Central memory CD8-positive, alpha-beta T cell (primary cell): ENCODE measurements around the gene LRP10.
"Not testable (repeated sequence)": the region's sequence is repeated elsewhere in the genome, so short reads cannot be mapped to it uniquely, and the experiment has no call there.

ENCODE experiments used
- ATAC-seq: fragments of 150-1000 bp; cut with Tn5 transposase; replicated peaks from 2 replicates; pipeline ENCODE4 v1.10.0; 2022; ENCODE audit warnings: mild to moderate bottlenecking, moderate FRiP score, moderate number of reproducible peaks; ENCODE audit not compliant: poor library complexity, severe bottlenecking; ENCODE audit errors: extremely low read depth
- DNase-seq, 2 donors: peaks; one replicate each; pipeline ENCODE4 v3.0.0; 2021; ENCODE audit warnings: low spot score in 2 of 2
- H3K27ac Mint-ChIP-seq: one replicate; pipeline ENCODE4 v1.8.0; 2022; ENCODE audit warnings: low read depth, mild to moderate bottlenecking, moderate library complexity, mixed read lengths
- H3K27me3 Mint-ChIP-seq: one replicate; pipeline ENCODE4 v1.8.0; 2022; ENCODE audit warnings: mixed read lengths
- H3K36me3 Mint-ChIP-seq: one replicate; pipeline ENCODE4 v1.8.0; 2022; ENCODE audit warnings: mild to moderate bottlenecking, moderate library complexity, mixed read lengths; ENCODE audit not compliant: insufficient read depth
- H3K4me1 Mint-ChIP-seq: one replicate; pipeline ENCODE4 v1.8.0; 2022; ENCODE audit warnings: mixed read lengths
- H3K4me3 Mint-ChIP-seq: one replicate; pipeline ENCODE4 v1.8.0; 2022; ENCODE audit warnings: mild to moderate bottlenecking, moderate library complexity, mixed read lengths
- H3K9me3 Mint-ChIP-seq: one replicate; pipeline ENCODE4 v1.8.0; 2022; ENCODE audit warnings: mixed read lengths

LRP10 gene

DNA sequence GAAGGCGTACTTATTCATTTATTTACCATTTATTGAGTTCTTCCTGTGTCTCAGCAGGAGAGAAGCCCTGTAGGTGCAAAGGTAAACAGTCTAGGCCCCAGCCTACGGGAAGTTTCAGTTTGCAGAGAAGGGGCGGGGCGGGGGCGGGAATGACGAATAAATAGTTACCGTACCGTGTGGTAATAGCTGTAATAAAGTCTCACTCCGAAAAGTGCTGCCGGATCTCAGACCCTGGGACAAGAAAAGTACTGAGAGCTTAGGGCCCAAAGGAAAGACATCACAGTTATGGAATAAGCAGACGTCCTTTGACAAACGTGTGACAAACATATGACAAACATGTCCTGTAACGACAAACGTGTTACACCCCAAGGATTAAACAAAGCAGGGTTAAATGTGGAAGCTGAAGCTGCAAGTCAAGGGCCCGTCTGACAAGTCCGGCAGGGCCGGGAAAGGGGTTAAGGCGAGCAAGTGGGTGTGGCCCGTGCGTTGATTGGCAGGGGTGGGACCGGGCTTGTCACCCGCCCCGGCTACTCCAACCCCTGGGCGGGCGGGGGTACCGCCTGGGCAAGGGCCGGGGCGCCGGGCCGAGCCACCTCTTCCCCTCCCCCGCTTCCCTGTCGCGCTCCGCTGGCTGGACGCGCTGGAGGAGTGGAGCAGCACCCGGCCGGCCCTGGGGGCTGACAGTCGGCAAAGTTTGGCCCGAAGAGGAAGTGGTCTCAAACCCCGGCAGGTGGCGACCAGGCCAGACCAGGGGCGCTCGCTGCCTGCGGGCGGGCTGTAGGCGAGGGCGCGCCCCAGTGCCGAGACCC is at the start of gene LRP10:
LRP10 (plus strand) TSS at position 517 of the 809 bp plus-strand sequence. CDS start 564 bp downstream, outside the sequence.
- DNase-seq (peak; percentile 56 to 63), ATAC-seq (peak; percentile 77)
- Mint-ChIP-seq H3K9me3 (no peaks in the 10 kb centered on the region), H3K27me3 (no peaks in the 10 kb centered on the region), H3K4me3 (peak within 1 kb of the TSS; percentile 94), H3K36me3 (peaks cover 19% of the 10 kb centered on the region), H3K27ac (peak within 1 kb of the TSS; percentile 92), H3K4me1 (peaks cover 35% of the 10 kb centered on the region)

DNA sequence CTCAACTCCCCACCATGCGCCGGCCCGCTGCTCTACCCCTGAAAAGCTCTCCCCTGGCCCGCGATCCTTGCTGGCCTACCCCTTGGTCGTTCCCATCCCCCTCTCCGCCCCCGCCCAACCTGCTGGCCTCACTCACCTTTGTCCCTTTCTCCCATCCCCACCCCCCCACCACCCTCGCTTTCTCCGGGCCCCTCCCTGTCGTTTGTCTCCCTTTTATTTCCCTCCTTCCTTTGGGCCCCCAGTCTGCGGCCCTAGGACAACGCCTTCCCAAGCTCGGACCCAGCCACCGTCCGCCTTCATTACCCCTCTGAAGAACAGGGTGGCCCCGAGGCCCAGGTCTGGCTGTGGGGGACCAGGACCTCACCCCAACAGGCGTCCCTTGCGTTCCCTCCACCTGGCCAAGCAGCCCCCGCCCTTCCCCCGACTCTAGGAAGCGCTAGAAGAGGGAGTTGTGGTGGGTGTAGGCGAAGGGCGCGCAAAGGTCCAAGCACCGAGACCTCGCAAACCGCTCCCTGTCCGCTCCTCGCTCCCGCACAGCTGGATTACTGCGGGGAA is 49.4 kb upstream of the LRP10 start:
- no peak for ATAC-seq
- Mint-ChIP-seq H3K4me1 (no peaks in the 10 kb centered on the region), H3K27ac (no peak overlapping the region), H3K4me3 (no peak overlapping the region), H3K9me3 (no peaks in the 10 kb centered on the region), H3K27me3 (peaks cover 39% of the 10 kb centered on the region), H3K36me3 (peaks cover 2% of the 10 kb centered on the region)
- no peak for DNase-seq

DNA sequence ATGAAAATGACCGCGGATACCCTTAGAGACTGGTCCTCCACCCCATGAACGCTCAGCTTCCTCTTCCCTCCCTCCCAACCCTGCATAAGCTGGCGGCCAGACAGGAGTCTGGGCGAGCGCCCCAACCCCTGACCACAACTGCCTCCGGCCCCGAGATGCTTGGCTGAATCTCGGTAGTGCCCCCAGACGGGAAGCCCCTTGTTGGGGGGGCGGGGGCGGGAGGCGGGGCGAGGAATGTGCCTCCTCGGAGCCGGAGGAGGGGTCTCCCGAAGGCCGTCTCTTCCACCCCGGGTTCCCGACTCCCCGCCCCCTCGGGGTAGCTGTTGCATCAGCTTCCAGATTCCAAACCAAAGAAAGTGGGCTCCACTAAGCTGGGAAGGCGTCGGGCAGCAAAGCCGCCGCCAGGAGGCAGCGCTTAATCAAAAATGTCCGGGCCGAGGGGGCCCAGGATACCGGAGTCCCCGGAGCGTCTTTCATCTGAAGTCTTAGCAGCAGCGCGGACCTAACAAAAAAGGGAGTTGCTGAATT is 48.9 kb upstream of the LRP10 start:
- Mint-ChIP-seq H3K36me3 (peaks cover 2% of the 10 kb centered on the region), H3K4me3 (peak overlapping the region; percentile 32), H3K27me3 (peaks cover 39% of the 10 kb centered on the region), H3K4me1 (no peaks in the 10 kb centered on the region), H3K27ac (no peak overlapping the region), H3K9me3 (no peaks in the 10 kb centered on the region)
- peak; percentile 90 for ATAC-seq
- DNase-seq, result peak; percentile 38 to 53

GRCh38 chr14:22824711-22825359 is 46.7 kb upstream of the LRP10 start:
- peaks cover 5% of the 10 kb centered on the region for H3K36me3 Mint-ChIP-seq
- no peak overlapping the region for H3K27ac Mint-ChIP-seq
- no peak for ATAC-seq
- H3K4me3 Mint-ChIP-seq, result no peak overlapping the region
- H3K4me1 Mint-ChIP-seq, result peaks cover 6% of the 10 kb centered on the region
- no peak for DNase-seq
- peaks cover 27% of the 10 kb centered on the region for H3K27me3 Mint-ChIP-seq
- no peaks in the 10 kb centered on the region for H3K9me3 Mint-ChIP-seq

DNA sequence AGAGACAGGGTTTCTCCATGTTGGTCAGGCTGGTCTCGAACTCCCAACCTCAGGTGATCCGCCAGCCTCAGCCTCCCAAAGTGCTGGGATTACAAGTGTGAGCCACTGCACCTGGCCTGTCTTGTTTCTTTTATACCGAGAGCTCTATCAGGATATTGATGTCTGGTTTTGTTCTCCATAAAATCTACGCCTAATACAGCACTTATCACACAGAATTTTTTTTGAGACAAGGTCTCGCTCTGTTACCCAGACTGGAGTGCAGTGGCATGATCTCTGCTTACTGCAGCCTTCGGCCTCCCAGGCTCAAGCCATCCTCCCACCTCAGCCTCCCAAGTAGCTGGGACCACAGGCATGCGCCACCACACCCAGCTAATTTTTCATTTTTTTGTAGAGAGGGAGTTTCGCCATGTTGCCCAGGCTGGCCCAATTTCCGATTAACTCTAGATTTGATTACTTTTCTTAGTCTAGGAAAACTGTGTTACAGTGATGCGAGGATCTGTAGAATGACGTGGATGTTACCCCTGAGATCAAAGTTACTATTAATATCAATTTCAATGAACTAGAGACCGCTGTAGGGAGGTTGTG is 42.4 kb upstream of the LRP10 start:
- Mint-ChIP-seq H3K27me3 (peaks cover 10% of the 10 kb centered on the region), H3K4me1 (peaks cover 28% of the 10 kb centered on the region), H3K36me3 (peaks cover 17% of the 10 kb centered on the region), H3K4me3 (peak overlapping the region; percentile 93), H3K27ac (peak overlapping the region; percentile 93)
- DNase-seq, H3K9me3 Mint-ChIP-seq, ATAC-seq: not testable (repeated sequence)

DNA sequence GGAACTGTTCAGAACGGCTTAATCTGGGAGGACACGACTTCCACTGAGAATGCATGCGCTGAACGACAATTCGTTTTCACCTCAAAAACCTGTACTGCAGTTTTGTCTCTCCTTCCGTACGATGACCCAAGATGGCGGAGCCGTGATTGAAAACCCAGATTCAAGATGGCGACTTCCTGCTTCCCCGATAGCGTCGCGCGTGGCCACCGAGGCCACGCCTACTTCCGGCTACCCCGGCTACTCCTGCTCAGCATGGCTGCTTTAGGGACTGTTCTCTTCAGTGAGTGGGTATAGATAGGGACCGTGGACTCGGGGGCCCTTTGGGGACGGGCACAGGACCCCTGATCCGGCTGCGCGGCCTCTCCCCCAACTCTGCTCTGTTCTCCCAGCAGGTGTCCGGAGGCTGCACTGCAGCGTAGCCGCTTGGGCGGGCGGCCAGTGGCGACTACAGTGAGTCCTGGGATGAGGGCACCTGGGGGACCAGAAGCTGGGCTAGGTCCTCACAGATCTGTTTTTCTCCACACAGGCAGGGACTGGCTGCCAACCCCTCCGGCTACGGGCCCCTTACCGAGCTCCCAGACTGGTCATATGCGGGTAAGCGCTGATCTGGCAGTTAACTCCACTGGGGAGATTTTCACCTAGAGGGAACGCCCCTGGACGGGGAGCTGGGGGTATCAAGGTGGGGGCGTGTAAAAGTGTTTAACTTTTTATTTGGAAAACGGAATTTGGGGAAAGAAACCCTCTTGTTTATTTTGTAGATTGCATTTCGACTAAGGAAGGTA is 41.7 kb upstream of the LRP10 start, which contains the start of gene MRPL52:
MRPL52 (plus strand) TSS at position 227 of the 782 bp plus-strand sequence; CDS start at position 253, 26 bp downstream.
- Mint-ChIP-seq H3K27me3 (peaks cover 10% of the 10 kb centered on the region), H3K27ac (peak within 1 kb of the TSS; percentile 93), H3K9me3 (no peaks in the 10 kb centered on the region), H3K36me3 (peaks cover 21% of the 10 kb centered on the region), H3K4me3 (peak within 1 kb of the TSS; percentile 93), H3K4me1 (peaks cover 28% of the 10 kb centered on the region)
- DNase-seq (peak; percentile 69 to 77), ATAC-seq (peak; percentile 97)

DNA sequence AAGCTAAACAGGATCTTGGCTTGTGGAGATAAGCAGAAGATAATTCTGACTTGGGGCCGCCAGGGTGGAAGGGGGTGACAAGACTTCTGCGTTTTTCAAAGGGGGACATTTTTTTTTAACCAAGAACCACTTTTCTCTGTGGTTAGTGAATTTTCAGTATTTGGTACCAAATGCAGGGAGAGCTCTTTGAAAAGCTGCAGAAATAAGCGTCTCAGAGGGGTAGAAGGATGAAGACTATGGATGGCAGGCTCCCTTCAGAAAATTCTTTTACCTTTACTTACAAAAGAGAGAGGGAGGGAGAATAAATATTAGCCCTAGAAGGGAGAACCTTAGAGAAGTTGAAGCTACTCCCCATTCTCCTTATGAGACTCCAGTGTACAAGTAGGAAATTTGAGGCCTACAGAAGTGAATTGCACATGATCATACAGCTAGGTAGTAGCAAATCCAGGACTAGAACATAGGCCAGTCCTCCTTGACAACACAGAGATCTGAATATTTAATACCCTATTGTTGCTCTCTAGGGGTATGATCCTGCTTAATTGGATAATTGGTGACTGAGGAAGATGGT is 41.0 kb upstream of the LRP10 start:
- H3K27me3 Mint-ChIP-seq, result peaks cover 7% of the 10 kb centered on the region
- peak overlapping the region; percentile 93 for H3K4me3 Mint-ChIP-seq
- peaks cover 21% of the 10 kb centered on the region for H3K36me3 Mint-ChIP-seq
- peaks cover 28% of the 10 kb centered on the region for H3K4me1 Mint-ChIP-seq
- H3K9me3 Mint-ChIP-seq, result no peaks in the 10 kb centered on the region
- ATAC-seq (peak; percentile 25), DNase-seq (no peak)
- H3K27ac Mint-ChIP-seq, result peak overlapping the region; percentile 93

GRCh38 chr14:22835505-22835904 is 36.0 kb upstream of the LRP10 start:
- DNase-seq (no peak), ATAC-seq (no peak)
- peak overlapping the region; percentile 11 for H3K27ac Mint-ChIP-seq
- H3K9me3 Mint-ChIP-seq, result no peaks in the 10 kb centered on the region
- peaks cover 20% of the 10 kb centered on the region for H3K27me3 Mint-ChIP-seq
- H3K4me3 Mint-ChIP-seq, result peak overlapping the region; percentile 44
- H3K36me3 Mint-ChIP-seq, result peaks cover 23% of the 10 kb centered on the region
- H3K4me1 Mint-ChIP-seq, result peaks cover 21% of the 10 kb centered on the region

DNA sequence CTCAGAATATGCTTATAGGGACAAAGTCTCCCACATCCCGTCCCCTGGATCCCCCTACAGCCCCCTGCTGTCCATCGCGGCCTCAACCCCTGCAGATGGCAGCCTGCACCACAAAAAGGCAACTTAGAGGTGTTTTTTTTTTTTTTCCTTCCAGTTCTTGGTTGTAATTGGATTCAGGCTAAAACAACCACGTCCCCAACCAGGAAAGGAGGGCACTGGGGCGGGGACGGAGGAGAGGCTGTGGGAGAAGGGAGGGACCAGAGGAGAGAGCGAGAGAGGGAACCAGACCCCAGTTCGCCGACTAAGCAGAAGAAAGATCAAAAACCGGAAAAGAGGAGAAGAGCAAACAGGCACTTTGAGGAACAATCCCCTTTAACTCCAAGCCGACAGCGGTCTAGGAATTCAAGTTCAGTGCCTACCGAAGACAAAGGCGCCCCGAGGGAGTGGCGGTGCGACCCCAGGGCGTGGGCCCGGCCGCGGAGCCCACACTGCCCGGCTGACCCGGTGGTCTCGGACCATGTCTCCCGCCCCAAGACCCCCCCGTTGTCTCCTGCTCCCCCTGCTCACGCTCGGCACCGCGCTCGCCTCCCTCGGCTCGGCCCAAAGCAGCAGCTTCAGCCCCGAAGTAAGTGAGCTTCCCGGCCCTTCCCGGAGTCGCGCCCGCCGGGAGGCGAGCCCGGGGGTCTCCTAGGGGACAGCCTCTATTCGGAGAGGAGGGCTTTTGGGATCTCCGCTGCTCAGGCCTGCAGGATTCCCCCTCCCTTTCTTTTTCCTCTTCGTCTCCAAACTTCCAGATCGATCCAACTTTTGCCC is 35.0 kb upstream of the LRP10 start, which contains the start of gene MMP14:
MMP14 (plus strand) TSS at position 285 of the 813 bp plus-strand sequence; CDS start at position 518, 233 bp downstream.
- Mint-ChIP-seq H3K27ac (peak within 1 kb of the TSS; percentile 46), H3K36me3 (peaks cover 20% of the 10 kb centered on the region), H3K27me3 (peaks cover 29% of the 10 kb centered on the region), H3K4me3 (peak within 1 kb of the TSS; percentile 44), H3K4me1 (peaks cover 13% of the 10 kb centered on the region), H3K9me3 (no peaks in the 10 kb centered on the region)
- DNase-seq (no peak), ATAC-seq (no peak)

DNA sequence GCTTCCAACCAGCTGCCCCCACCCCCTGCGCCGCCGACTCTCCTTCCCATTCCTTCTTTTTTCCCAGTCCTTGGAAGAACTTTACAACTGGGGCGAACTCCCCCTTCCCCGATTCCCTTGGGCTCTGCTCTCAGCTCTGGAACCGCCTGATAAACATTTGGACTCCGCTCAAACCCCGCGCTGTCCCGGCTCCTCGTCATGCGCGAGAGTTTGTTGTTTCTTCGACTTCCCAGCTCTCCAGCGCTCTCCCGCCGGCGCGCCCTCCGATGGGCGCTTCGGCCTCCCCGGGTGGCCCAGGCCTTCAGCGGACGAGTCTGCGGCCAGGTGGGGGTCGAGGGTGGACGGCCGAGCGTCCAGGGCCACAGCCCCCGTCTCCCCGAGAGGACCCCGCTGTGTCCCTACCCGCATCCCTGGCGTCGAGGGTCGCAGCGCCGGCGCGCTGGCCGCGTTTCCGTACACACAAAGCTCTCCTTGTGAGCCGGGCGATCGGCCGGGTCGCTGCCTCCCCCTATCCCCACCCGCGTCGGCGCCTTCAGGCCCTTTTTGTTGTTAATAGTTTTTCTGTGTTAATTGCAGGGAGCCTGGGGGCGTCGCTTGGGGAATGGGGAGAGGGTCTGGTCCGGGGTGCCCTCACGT is 34.3 kb upstream of the LRP10 start:
- no peak for ATAC-seq
- H3K4me3 Mint-ChIP-seq, result peak overlapping the region; percentile 31
- H3K9me3 Mint-ChIP-seq, result no peaks in the 10 kb centered on the region
- peaks cover 6% of the 10 kb centered on the region for H3K4me1 Mint-ChIP-seq
- DNase-seq, result no peak
- peaks cover 36% of the 10 kb centered on the region for H3K27me3 Mint-ChIP-seq
- H3K27ac Mint-ChIP-seq, result peak overlapping the region; percentile 46
- peaks cover 20% of the 10 kb centered on the region for H3K36me3 Mint-ChIP-seq
